GM12872 (cell line): ENCODE measurements around the gene HIVEP2.

Experiments used
- CTCF ChIP-seq: IDR thresholded peaks from 3 replicates; pipeline ENCODE4 v1.5.1; 2011; ENCODE audit warnings: low read depth, mild to moderate bottlenecking, low read length, moderate library complexity; ENCODE audit not compliant: insufficient read depth

The HIVEP2 gene

GRCh38 chr6:142907544-142907943, 37.4 kb downstream of the HIVEP2 start:
- no peak for TF ChIP-seq CTCF

- TF ChIP-seq CTCF, result no peak
These were observed 38.0 kb downstream of the HIVEP2 start for GRCh38 chr6:142906945-142907470.

GRCh38 chr6:142903812-142904211, 41.2 kb downstream of the HIVEP2 start:
- no peak for TF ChIP-seq CTCF

- TF ChIP-seq CTCF, result no peak
These were observed 42.3 kb downstream of the HIVEP2 start for GRCh38 chr6:142902636-142903053.

- no peak for TF ChIP-seq CTCF
These were observed 43.4 kb downstream of the HIVEP2 start for GRCh38 chr6:142901611-142902010.

- no peak for TF ChIP-seq CTCF
These were observed 44.6 kb downstream of the HIVEP2 start for GRCh38 chr6:142900227-142900971.

- TF ChIP-seq CTCF, result no peak
These were observed 45.8 kb downstream of the HIVEP2 start for GRCh38 chr6:142898927-142899895.
